ENCODE results near the gene ARVCF.

DNA sequence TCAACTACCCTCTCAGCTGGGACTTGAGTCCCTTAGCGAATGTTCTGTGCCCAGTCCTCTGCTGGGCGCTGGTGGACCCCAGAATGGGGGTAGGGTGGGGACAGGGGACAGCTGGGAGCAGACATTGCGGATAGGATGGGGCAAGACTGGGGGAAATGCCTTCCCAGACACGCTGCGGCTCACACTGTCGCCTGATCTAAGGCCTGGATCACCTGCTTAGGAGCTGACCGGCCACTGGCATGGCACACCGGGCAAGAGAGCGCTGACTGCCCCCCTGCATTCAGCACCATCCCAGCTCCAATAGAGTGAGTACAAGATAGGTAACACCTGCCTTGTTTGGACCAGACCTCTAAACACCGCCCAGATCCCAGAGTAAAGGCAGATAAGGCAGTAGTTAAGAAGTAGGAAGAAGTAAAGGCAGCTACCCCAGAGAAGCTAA is 1.4 kb downstream of the ARVCF start:
- TF ChIP-seq, protein P1, sequence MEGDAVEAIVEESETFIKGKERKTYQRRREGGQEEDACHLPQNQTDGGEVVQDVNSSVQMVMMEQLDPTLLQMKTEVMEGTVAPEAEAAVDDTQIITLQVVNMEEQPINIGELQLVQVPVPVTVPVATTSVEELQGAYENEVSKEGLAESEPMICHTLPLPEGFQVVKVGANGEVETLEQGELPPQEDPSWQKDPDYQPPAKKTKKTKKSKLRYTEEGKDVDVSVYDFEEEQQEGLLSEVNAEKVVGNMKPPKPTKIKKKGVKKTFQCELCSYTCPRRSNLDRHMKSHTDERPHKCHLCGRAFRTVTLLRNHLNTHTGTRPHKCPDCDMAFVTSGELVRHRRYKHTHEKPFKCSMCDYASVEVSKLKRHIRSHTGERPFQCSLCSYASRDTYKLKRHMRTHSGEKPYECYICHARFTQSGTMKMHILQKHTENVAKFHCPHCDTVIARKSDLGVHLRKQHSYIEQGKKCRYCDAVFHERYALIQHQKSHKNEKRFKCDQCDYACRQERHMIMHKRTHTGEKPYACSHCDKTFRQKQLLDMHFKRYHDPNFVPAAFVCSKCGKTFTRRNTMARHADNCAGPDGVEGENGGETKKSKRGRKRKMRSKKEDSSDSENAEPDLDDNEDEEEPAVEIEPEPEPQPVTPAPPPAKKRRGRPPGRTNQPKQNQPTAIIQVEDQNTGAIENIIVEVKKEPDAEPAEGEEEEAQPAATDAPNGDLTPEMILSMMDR (IDR thresholded peaks at IDR 0.05): no peak
- TF ChIP-seq POLR2A (IDR thresholded peaks at IDR 0.05): no peak
